Fibroblast of the aortic adventitia (primary cell): Measurements from ENCODE around the gene ATP9B. TPM values are rescaled to one million over a fixed set of nuclear protein-coding genes. Genes with fewer than 3 reads are reported as not detected.

Experiments used
- DNase-seq: peaks from one replicate; pipeline ENCODE4 v3.0.0-alpha.2; 2010; ENCODE audit warnings: low read depth
- H3K4me3 ChIP-seq: 2 replicates; pipeline ENCODE4 v1.5.1; 2011; ENCODE audit warnings: low read depth, mild to moderate bottlenecking, control low read depth, low read length, moderate library complexity
- CTCF ChIP-seq: IDR thresholded peaks from 2 replicates; pipeline ENCODE4 v1.5.1; 2011; ENCODE audit warnings: mild to moderate bottlenecking, low read length, control low read depth, inconsistent platforms; ENCODE audit not compliant: insufficient read depth
- total RNA-seq: library from RNA; depleted of rRNA; stranded (reverse); fragments of >200 nt; gene quantifications from 2 replicates; pipeline ENCODE4 v1.2.3, GENCODE V29; 2012; ENCODE audit warnings: low replicate concordance

ATP9B gene
- total RNA-seq, 1 donor: 22.0 TPM

- H3K4me3 ChIP-seq: no peak overlapping the region
- no peak for TF ChIP-seq CTCF
- DNase-seq: no peak
Observed at GRCh38 chr18:79239631-79240030, 170.4 kb downstream of the ATP9B start.

- no peak overlapping the region for H3K4me3 ChIP-seq
- DNase-seq: no peak
Observed at GRCh38 chr18:79241755-79242154, 172.6 kb downstream of the ATP9B start.

GRCh38 chr18:79242246-79242645, 173.1 kb downstream of the ATP9B start:
- DNase-seq: no peak
- no peak overlapping the region for H3K4me3 ChIP-seq
- no peak for TF ChIP-seq CTCF

More at GRCh38 chr18:79241755-79242154, 172.6 kb downstream of the ATP9B start:
- TF ChIP-seq CTCF: no peak

- DNase-seq: no peak
- no peak for TF ChIP-seq CTCF
Observed at GRCh38 chr18:79245517-79246001, 176.4 kb downstream of the ATP9B start.

GRCh38 chr18:79246309-79247108, 177.3 kb downstream of the ATP9B start:
- peak; percentile 66 for TF ChIP-seq CTCF
- peak; percentile 65 for DNase-seq
- H3K4me3 ChIP-seq: no peak overlapping the region

More at GRCh38 chr18:79245517-79246001, 176.4 kb downstream of the ATP9B start:
- no peak overlapping the region for H3K4me3 ChIP-seq

GRCh38 chr18:79248495-79249060, 179.4 kb downstream of the ATP9B start:
- DNase-seq: no peak
- H3K4me3 ChIP-seq: no peak overlapping the region
- TF ChIP-seq CTCF: no peak
